ENCODE data around the gene ZFYVE9. TPM values are rescaled to one million over a fixed set of nuclear protein-coding genes. Genes with fewer than 3 reads are reported as not detected.

ZFYVE9 gene
- total and polyA plus RNA-seq, 2 of the 4 experiments (the other 2 are of a cell fraction) = 8.3 to 28.7 TPM

GRCh38 chr1:52203935-52204625 is 62.2 kb downstream of the ZFYVE9 start:
- no peak overlapping the region for H2BK15ac ChIP-seq (ENCODE audit: low read depth, low read length)
- no peak overlapping the region for H4K5ac ChIP-seq (ENCODE audit: low read depth, low read length)
- no peak overlapping the region for H3K23ac ChIP-seq (ENCODE audit: low read depth, low read length)
- H3K4me2 ChIP-seq (ENCODE audit: low read depth, low read length) = no peak overlapping the region
- H3K9ac ChIP-seq (ENCODE audit: low read depth, low read length) = no peak overlapping the region
- no peaks in the 10 kb centered on the region for H4K20me1 ChIP-seq (ENCODE audit: insufficient read depth, low read length)
- no peak overlapping the region for H2AK9ac ChIP-seq (replicated peaks; ENCODE audit: low read depth, low read length, poor library complexity)
- H2AK5ac ChIP-seq (ENCODE audit: low read depth, low read length) = no peak overlapping the region
- no peak overlapping the region for H3K56ac ChIP-seq (ENCODE audit: extremely low read depth, insufficient read depth, low read length)
- no peaks in the 10 kb centered on the region for H3K27me3 ChIP-seq (ENCODE audit: control insufficient read depth, insufficient read depth, low read length)
- no peaks in the 10 kb centered on the region for H3K36me3 ChIP-seq (ENCODE audit: control insufficient read depth, insufficient read depth, low read length)
- no peaks in the 10 kb centered on the region for H3K9me3 ChIP-seq (ENCODE audit: control insufficient read depth, insufficient read depth, low read length)
- H3K14ac ChIP-seq (replicated peaks; ENCODE audit: low read depth, low read length) = no peak overlapping the region
- H2BK5ac ChIP-seq (ENCODE audit: low read depth, low read length, poor library complexity, severe bottlenecking) = no peak overlapping the region
- no peak overlapping the region for H2BK20ac ChIP-seq (ENCODE audit: low read depth, low read length)
- no peaks in the 10 kb centered on the region for H3K9me1 ChIP-seq (ENCODE audit: insufficient read depth, low read length)
- no peak overlapping the region for H2BK120ac ChIP-seq (ENCODE audit: low read depth, low read length)
- ChIA-PET CTCF (no interaction called here), POLR2A (ENCODE audit: unreplicated experiment) (no interaction called here)
- DNase-seq (peak; percentile 15), ATAC-seq (ENCODE audit: low read depth) (no peak)
- H2AFZ ChIP-seq (replicated peaks; ENCODE audit: low read length, poor library complexity) = no peak overlapping the region
- H3K18ac ChIP-seq (ENCODE audit: low read depth, low read length) = no peak overlapping the region
- in situ Hi-C loops (cut with MboI; ENCODE audit: low sequenced_read_pairs) (no loop called here), dilution Hi-C loops (cut with HindIII; ENCODE audit: low sequenced_read_pairs, unreplicated experiment) (no loop called here), intact Hi-C loops (cut with micrococcal nuclease) (no loop called here)
- no peak overlapping the region for H4K8ac ChIP-seq (ENCODE audit: low read depth in 2 of 2, low read length in 2 of 2)
- TF ChIP-seq CTCF (conservative IDR thresholded peaks at IDR 0.05; ENCODE audit: low read depth, low read length) = no peak
- no peak for TF ChIP-seq MXI1 (IDR thresholded peaks at IDR 0.05; ENCODE audit: borderline replicate concordance, low read depth, low read length)
- TF ChIP-seq SMC3 (IDR thresholded peaks at IDR 0.05; ENCODE audit: low read depth, low read length) = no peak
- no peak for TF ChIP-seq MAFK (IDR thresholded peaks at IDR 0.05; ENCODE audit: low read depth, low read length)
- H3K4me3 ChIP-seq (ENCODE audit: insufficient read depth, low read depth, low read length) = no peak overlapping the region
- H3K4ac ChIP-seq (ENCODE audit: low read depth, low read length) = no peak overlapping the region
- peaks cover 5 to 11% of the 10 kb centered on the region in 2 experiments; a peak in 1 of 4 replicates for H3K79me1 ChIP-seq (ENCODE audit: low read depth in 1 of 2, low read length in 2 of 2)
- BruUV-seq (replicated peaks) = no TSS peak
- 0 out of 2 replicates have a peak, but pooled peaks cover 2% of the 10 kb centered on the region for H3K4me1 ChIP-seq (ENCODE audit: control insufficient read depth, insufficient read depth, low read length)
- H3K27ac ChIP-seq (ENCODE audit: insufficient read depth, low read length) = no peak overlapping the region
- WGBS, 2 experiments (ENCODE audit: extremely low coverage in 2 of 2, insufficient read length in 1 of 2) = no CpG with 5 or more reads among the region's 7 CpGs
- H4K91ac ChIP-seq (ENCODE audit: insufficient read depth, low read depth, low read length) = no peak overlapping the region

All from IMR-90 (cell line).